PC-9 (cell line): ENCODE data around the gene RABAC1. TPM values are rescaled to one million over a fixed set of nuclear protein-coding genes. Genes with fewer than 3 reads are reported as not detected.

Experiments
- BruUV-seq: library from RNA; stranded (reverse); fragments of 400-500 nt; replicated peaks from 2 replicates; lab custom pipeline; 2021; lab: Mats Ljungman, UMichigan
- CTCF ChIA-PET: fragments of 300-600 bp; sonication (Branson Sonifier 250); formaldehyde crosslinking; loops from one replicate; lab custom pipeline; 2022; ENCODE audit warnings: antibody characterized with exemption; lab: Charles Lee
- POLR2A ChIA-PET: fragments of 300-600 bp; sonication (Branson Sonifier 250); formaldehyde crosslinking; loops from one replicate; lab custom pipeline; 2022; ENCODE audit warnings: antibody characterized with exemption; ENCODE audit not compliant: unreplicated experiment; lab: Charles Lee
- DNase-seq, 2 experiments: peaks; one replicate each; pipeline versions ENCODE4 v3.0.0 to v3.0.0-alpha.2; 2015 to 2022; ENCODE audit warnings: mixed read lengths in 1 of 2
- H2AFZ ChIP-seq: fragments of 200-600 bp; sonication (generic); 2 replicates; pipeline ENCODE4 v1.8.1; 2017; ENCODE audit warnings: antibody characterized with exemption
- H3F3A ChIP-seq: fragments of 200-600 bp; sonication (generic); 2 replicates; pipeline ENCODE4 v1.8.1; 2017; ENCODE audit warnings: antibody characterized with exemption, mild to moderate bottlenecking, low read depth; ENCODE audit not compliant: insufficient read depth
- H3K27ac ChIP-seq: fragments of 200-600 bp; sonication (generic); 2 replicates; pipeline ENCODE4 v1.6.1; 2016; ENCODE audit warnings: mixed run types
- H3K27me3 ChIP-seq: fragments of 200-600 bp; sonication (generic); 2 replicates; pipeline ENCODE4 v1.6.1; 2016; ENCODE audit warnings: low read depth, mixed run types; ENCODE audit not compliant: insufficient read depth
- H3K36me3 ChIP-seq: fragments of 200-600 bp; sonication (generic); 2 replicates; pipeline ENCODE4 v1.6.1; 2016; ENCODE audit warnings: low read depth, mixed run types
- H3K4me1 ChIP-seq: fragments of 200-600 bp; sonication (generic); replicated peaks from 2 replicates; pipeline ENCODE4 v1.6.1; 2016; ENCODE audit warnings: mixed run types; ENCODE audit not compliant: insufficient read depth
- H3K4me2 ChIP-seq: fragments of 200-600 bp; sonication (generic); 2 replicates; pipeline ENCODE4 v1.6.1; 2017; ENCODE audit warnings: mixed run types
- H3K4me3 ChIP-seq: fragments of 200-600 bp; sonication (generic); 2 replicates; pipeline ENCODE4 v1.6.1; 2016; ENCODE audit warnings: mixed run types
- H3K79me2 ChIP-seq: fragments of 200-600 bp; sonication (generic); 2 replicates; pipeline ENCODE4 v1.6.1; 2017; ENCODE audit warnings: low read depth, mixed run types
- H3K9me2 ChIP-seq: fragments of 200-600 bp; sonication (generic); 2 replicates; pipeline ENCODE4 v1.8.1; 2017; ENCODE audit warnings: mild to moderate bottlenecking; ENCODE audit not compliant: insufficient read depth
- H3K9me3 ChIP-seq: fragments of 200-600 bp; sonication (generic); 2 replicates; pipeline ENCODE4 v1.8.1; 2016; ENCODE audit warnings: low read depth; ENCODE audit not compliant: insufficient read depth
- H4K20me1 ChIP-seq: fragments of 200-600 bp; sonication (generic); 2 replicates; pipeline ENCODE4 v1.8.1; 2017; ENCODE audit not compliant: insufficient read depth
- CTCF ChIP-seq: fragments of 200-600 bp; sonication (generic); conservative IDR thresholded peaks from 2 replicates; pipeline ENCODE4 v1.6.1; 2017; ENCODE audit warnings: mixed run types, antibody characterized with exemption, mild to moderate bottlenecking, moderate library complexity
- EZH2 ChIP-seq: fragments of 200-600 bp; sonication (generic); IDR thresholded peaks from 2 replicates; pipeline ENCODE4 v1.8.0; 2017; ENCODE audit warnings: antibody characterized with exemption, low read depth
- intact Hi-C: fragments of 100-400 bp; cut with micrococcal nuclease; formaldehyde crosslinking; loops from one replicate; pipeline ENCODE4 v1.10.0; 2022; ENCODE audit not compliant: unreplicated experiment
- total RNA-seq: library from RNA; stranded (reverse); gene quantifications from 2 replicates; pipeline ENCODE4 v1.2.3, GENCODE V29; 2021

Gene RABAC1
- total RNA-seq, 1 experiment from 2014 or later: 110 TPM

GRCh38 chr19:41913538-41914423 lies 45.3 kb downstream of the RABAC1 start:
- ChIA-PET POLR2A (no interaction called here), CTCF (no interaction called here)
- Histone ChIP-seq H3K27ac (no peak overlapping the region), H3K9me3 (no peaks in the 10 kb centered on the region), H2AFZ (no peak overlapping the region), H3K9me2 (no peaks in the 10 kb centered on the region), H3F3A (peaks cover 17% of the 10 kb centered on the region; the same call in 1 of the 2 replicates), H3K4me1 (no peaks in the 10 kb centered on the region), H3K4me2 (no peak overlapping the region), H3K36me3 (no peaks in the 10 kb centered on the region), H3K4me3 (no peak overlapping the region), H3K79me2 (no peaks in the 10 kb centered on the region), H4K20me1 (no peaks in the 10 kb centered on the region), H3K27me3 (peaks cover 39% of the 10 kb centered on the region)
- DNase-seq: no peak
- BruUV-seq: no TSS peak
- no peak for TF ChIP-seq CTCF
- no peak for TF ChIP-seq EZH2
- intact Hi-C loops: no loop called here

- Histone ChIP-seq H4K20me1 (no peaks in the 10 kb centered on the region), H3K9me2 (no peaks in the 10 kb centered on the region), H3K9me3 (no peaks in the 10 kb centered on the region), H3K4me3 (no peak overlapping the region), H3K36me3 (no peaks in the 10 kb centered on the region), H3K4me2 (no peak overlapping the region), H3K79me2 (no peaks in the 10 kb centered on the region), H3K4me1 (no peaks in the 10 kb centered on the region), H3F3A (peaks cover 15% of the 10 kb centered on the region; the same call in 1 of the 2 replicates), H2AFZ (no peak overlapping the region), H3K27me3 (peaks cover 39% of the 10 kb centered on the region), H3K27ac (no peak overlapping the region)
- intact Hi-C loops: no loop called here
- ChIA-PET CTCF (no interaction called here), POLR2A (no interaction called here)
- DNase-seq: no peak
- TF ChIP-seq EZH2 (no peak), CTCF (no peak)
- no TSS peak for BruUV-seq
Observed at GRCh38 chr19:41912899-41913537, 46.1 kb downstream of the RABAC1 start.

GRCh38 chr19:41911889-41912731 lies 47.0 kb downstream of the RABAC1 start:
- Histone ChIP-seq H3K4me3 (no peak overlapping the region), H3K9me2 (no peaks in the 10 kb centered on the region), H2AFZ (no peak overlapping the region), H3K27me3 (peaks cover 39% of the 10 kb centered on the region), H3K4me2 (no peak overlapping the region), H3F3A (peaks cover 15% of the 10 kb centered on the region; the same call in 1 of the 2 replicates), H4K20me1 (no peaks in the 10 kb centered on the region), H3K9me3 (no peaks in the 10 kb centered on the region), H3K79me2 (no peaks in the 10 kb centered on the region), H3K36me3 (no peaks in the 10 kb centered on the region), H3K27ac (no peak overlapping the region), H3K4me1 (no peaks in the 10 kb centered on the region)
- ChIA-PET POLR2A (interaction anchor here (0.7 kb wide), 1 partner anchor 34 kb away, joined by 7 read pairs; no protein-coding TSS in a partner anchor), CTCF (no interaction called here)
- intact Hi-C loops: no loop called here
- TF ChIP-seq CTCF (no peak), EZH2 (no peak)
- DNase-seq: no peak
- no TSS peak for BruUV-seq
